Posterior vena cava (tissue), 2 donors: Measurements from ENCODE around the gene SLC16A5. TPM values are rescaled to one million over a fixed set of nuclear protein-coding genes. Genes with fewer than 3 reads are reported as not detected.
A peak's percentile ranks its signal among the peaks of the same experiment; 100 is the strongest.

Experiments
- DNase-seq: peaks from one replicate; pipeline ENCODE4 v3.0.0-alpha.2; 2020; ENCODE audit warnings: low spot score
- intact Hi-C, 2 donors: fragments of 100-400 bp; cut with DNase I; formaldehyde crosslinking; loops; one replicate each; pipeline versions ENCODE4 v1.14.1 to v1.14.2; 2022 to 2023
- total RNA-seq, 2 donors: library from RNA; stranded (reverse); fragmentation: NEBNext Ultra II Directional; extraction: Animal tissue kit (Norgen Biotek cat#: 25700); gene quantifications; one replicate each; pipeline ENCODE4 v1.2.1, GENCODE V29; 2021
- donor health status: DM: yes; HTN: yes; CAD: no.
- donor health status: DM: yes; HTN: yes; CAD: no.

SLC16A5 gene
- total RNA-seq, 2 donors from 2014 or later: 6.1 to 8.1 TPM

GRCh38 chr17:75142236-75142971 lies 54.6 kb downstream of the SLC16A5 start:
- no peak for DNase-seq
- intact Hi-C loops: no loop called here

- no peak for DNase-seq
- intact Hi-C loops: no loop called here
These were observed 57.2 kb downstream of the SLC16A5 start for GRCh38 chr17:75144816-75145512.

- intact Hi-C loops: no loop called here
- no peak for DNase-seq
These were observed 58.8 kb downstream of the SLC16A5 start for GRCh38 chr17:75146592-75146991.

- intact Hi-C loops: no loop called here
- DNase-seq: no peak
These were observed 60.3 kb downstream of the SLC16A5 start for GRCh38 chr17:75147878-75148546.

- intact Hi-C loops: no loop called here
- DNase-seq: no peak
These were observed 64.2 kb downstream of the SLC16A5 start for GRCh38 chr17:75151930-75152329.

- intact Hi-C loops: no loop called here
These were observed 64.8 kb downstream of the SLC16A5 start for GRCh38 chr17:75152523-75152921.

GRCh38 chr17:75152922-75153779 lies 65.4 kb downstream of the SLC16A5 start:
- no peak for DNase-seq

More at GRCh38 chr17:75152523-75152921, 64.8 kb downstream of the SLC16A5 start:
- no peak for DNase-seq

GRCh38 chr17:75153780-75154194 lies 66.0 kb downstream of the SLC16A5 start:
- intact Hi-C loops: no loop called here
- no peak for DNase-seq

More at GRCh38 chr17:75152922-75153779, 65.4 kb downstream of the SLC16A5 start:
- intact Hi-C loops: no loop called here

GRCh38 chr17:75154195-75155106 lies 66.7 kb downstream of the SLC16A5 start, which contains the start of gene JPT1:
JPT1 (minus strand) TSS chr17:75154512; CDS start chr17:75154397, 115 bp downstream.
- intact Hi-C loops: no loop called here
- peak; percentile 99 for DNase-seq

- intact Hi-C loops: no loop called here
- no peak for DNase-seq
These were observed 67.4 kb downstream of the SLC16A5 start for GRCh38 chr17:75155191-75155601.

Other genes starting within 250 kb of the SLC16A5 start
- under 1 TPM; 0.38 to 0.65 TPM for gene GRIN2C, start 228.1 kb upstream of the SLC16A5 start, total RNA-seq
- 1 to 10 TPM; 3.3 to 6.2 TPM for gene FDXR, start 215.0 kb upstream of the SLC16A5 start, total RNA-seq
- gene FADS6, start 194.3 kb upstream of the SLC16A5 start, total RNA-seq: not detected
- gene USH1G, start 164.7 kb upstream of the SLC16A5 start, total RNA-seq: not detected
- not detected for gene OTOP2, start 163.7 kb upstream of the SLC16A5 start, total RNA-seq
- gene OTOP3, start 152.1 kb upstream of the SLC16A5 start, total RNA-seq: not detected
- gene HID1, start 115.2 kb upstream of the SLC16A5 start, total RNA-seq: 10 to 100 TPM; 11.7 to 13.0 TPM
- 10 to 100 TPM; 17.4 to 26.0 TPM for gene CDR2L, start 100.3 kb upstream of the SLC16A5 start, total RNA-seq
- 10 to 100 TPM; 23.3 to 23.5 TPM for gene MRPL58, start 75.3 kb upstream of the SLC16A5 start, total RNA-seq
- gene ATP5PD, start 41.0 kb upstream of the SLC16A5 start, total RNA-seq: 100 to 1,000 TPM; 205 to 235 TPM
- 10 to 100 TPM; 23.0 to 25.0 TPM for gene KCTD2, start 40.7 kb upstream of the SLC16A5 start, total RNA-seq
- gene ARMC7, start 22.0 kb downstream of the SLC16A5 start, total RNA-seq: 1 to 10 TPM; 5.8 to 6.4 TPM
- gene NT5C, start 43.8 kb downstream of the SLC16A5 start, total RNA-seq: 10 to 100 TPM; 26.2 to 33.0 TPM
- 10 to 100 TPM; 20.1 to 22.3 TPM for gene JPT1, start 66.6 kb downstream of the SLC16A5 start, total RNA-seq
- gene SUMO2, start 95.0 kb downstream of the SLC16A5 start, total RNA-seq: 100 to 1,000 TPM; 221 to 238 TPM
- 10 to 100 TPM; 49.6 to 50.9 TPM for gene NUP85, start 117.7 kb downstream of the SLC16A5 start, total RNA-seq
- 10 to 100 TPM; 28.0 to 32.4 TPM for gene GGA3, start 173.7 kb downstream of the SLC16A5 start, total RNA-seq
- 10 to 100 TPM; 25.0 to 30.9 TPM for gene MRPS7, start 173.9 kb downstream of the SLC16A5 start, total RNA-seq
- gene MIF4GD, start 183.3 kb downstream of the SLC16A5 start, total RNA-seq: 10 to 100 TPM; 25.2 to 27.3 TPM
- 10 to 100 TPM in 1 of 2 donors, 1 to 10 TPM in 1; 9.9 to 14.6 TPM for gene SLC25A19, start 201.5 kb downstream of the SLC16A5 start, total RNA-seq